PC-9 (cell line): ENCODE results near the gene C14orf119. TPM values are rescaled to one million over a fixed set of nuclear protein-coding genes. Genes with fewer than 3 reads are reported as not detected.
A peak's percentile ranks its signal among the peaks of the same experiment; 100 is the strongest.

ENCODE experiments used
- BruUV-seq: library from RNA; stranded (reverse); fragments of 400-500 nt; replicated peaks from 2 replicates; lab custom pipeline; 2021; lab: Mats Ljungman, UMichigan
- CTCF ChIA-PET: fragments of 300-600 bp; sonication (Branson Sonifier 250); formaldehyde crosslinking; loops from one replicate; lab custom pipeline; 2022; ENCODE audit warnings: antibody characterized with exemption; lab: Charles Lee
- POLR2A ChIA-PET: fragments of 300-600 bp; sonication (Branson Sonifier 250); formaldehyde crosslinking; loops from one replicate; lab custom pipeline; 2022; ENCODE audit warnings: antibody characterized with exemption; ENCODE audit not compliant: unreplicated experiment; lab: Charles Lee
- DNase-seq, 2 experiments: peaks; one replicate each; pipeline versions ENCODE4 v3.0.0 to v3.0.0-alpha.2; 2015 to 2022; ENCODE audit warnings: mixed read lengths in 1 of 2
- H2AFZ ChIP-seq: fragments of 200-600 bp; sonication (generic); 2 replicates; pipeline ENCODE4 v1.8.1; 2017; ENCODE audit warnings: antibody characterized with exemption
- H3F3A ChIP-seq: fragments of 200-600 bp; sonication (generic); 2 replicates; pipeline ENCODE4 v1.8.1; 2017; ENCODE audit warnings: antibody characterized with exemption, mild to moderate bottlenecking, low read depth; ENCODE audit not compliant: insufficient read depth
- H3K27ac ChIP-seq: fragments of 200-600 bp; sonication (generic); 2 replicates; pipeline ENCODE4 v1.6.1; 2016; ENCODE audit warnings: mixed run types
- H3K27me3 ChIP-seq: fragments of 200-600 bp; sonication (generic); 2 replicates; pipeline ENCODE4 v1.6.1; 2016; ENCODE audit warnings: low read depth, mixed run types; ENCODE audit not compliant: insufficient read depth
- H3K36me3 ChIP-seq: fragments of 200-600 bp; sonication (generic); 2 replicates; pipeline ENCODE4 v1.6.1; 2016; ENCODE audit warnings: low read depth, mixed run types
- H3K4me1 ChIP-seq: fragments of 200-600 bp; sonication (generic); replicated peaks from 2 replicates; pipeline ENCODE4 v1.6.1; 2016; ENCODE audit warnings: mixed run types; ENCODE audit not compliant: insufficient read depth
- H3K4me2 ChIP-seq: fragments of 200-600 bp; sonication (generic); 2 replicates; pipeline ENCODE4 v1.6.1; 2017; ENCODE audit warnings: mixed run types
- H3K4me3 ChIP-seq: fragments of 200-600 bp; sonication (generic); 2 replicates; pipeline ENCODE4 v1.6.1; 2016; ENCODE audit warnings: mixed run types
- H3K79me2 ChIP-seq: fragments of 200-600 bp; sonication (generic); 2 replicates; pipeline ENCODE4 v1.6.1; 2017; ENCODE audit warnings: low read depth, mixed run types
- H3K9me2 ChIP-seq: fragments of 200-600 bp; sonication (generic); 2 replicates; pipeline ENCODE4 v1.8.1; 2017; ENCODE audit warnings: mild to moderate bottlenecking; ENCODE audit not compliant: insufficient read depth
- H3K9me3 ChIP-seq: fragments of 200-600 bp; sonication (generic); 2 replicates; pipeline ENCODE4 v1.8.1; 2016; ENCODE audit warnings: low read depth; ENCODE audit not compliant: insufficient read depth
- H4K20me1 ChIP-seq: fragments of 200-600 bp; sonication (generic); 2 replicates; pipeline ENCODE4 v1.8.1; 2017; ENCODE audit not compliant: insufficient read depth
- EZH2 ChIP-seq: fragments of 200-600 bp; sonication (generic); IDR thresholded peaks from 2 replicates; pipeline ENCODE4 v1.8.0; 2017; ENCODE audit warnings: antibody characterized with exemption, low read depth
- intact Hi-C: fragments of 100-400 bp; cut with micrococcal nuclease; formaldehyde crosslinking; loops from one replicate; pipeline ENCODE4 v1.10.0; 2022; ENCODE audit not compliant: unreplicated experiment
- total RNA-seq: library from RNA; stranded (reverse); gene quantifications from 2 replicates; pipeline ENCODE4 v1.2.3, GENCODE V29; 2021
- TF ChIP-seq, protein P1 (sequence below): fragments of 200-600 bp; sonication (generic); conservative IDR thresholded peaks from 2 replicates; pipeline ENCODE4 v1.6.1; 2017; ENCODE audit warnings: mixed run types, antibody characterized with exemption, mild to moderate bottlenecking, moderate library complexity

The C14orf119 gene
- total RNA-seq, 1 experiment from 2014 or later: 46.5 TPM

DNA sequence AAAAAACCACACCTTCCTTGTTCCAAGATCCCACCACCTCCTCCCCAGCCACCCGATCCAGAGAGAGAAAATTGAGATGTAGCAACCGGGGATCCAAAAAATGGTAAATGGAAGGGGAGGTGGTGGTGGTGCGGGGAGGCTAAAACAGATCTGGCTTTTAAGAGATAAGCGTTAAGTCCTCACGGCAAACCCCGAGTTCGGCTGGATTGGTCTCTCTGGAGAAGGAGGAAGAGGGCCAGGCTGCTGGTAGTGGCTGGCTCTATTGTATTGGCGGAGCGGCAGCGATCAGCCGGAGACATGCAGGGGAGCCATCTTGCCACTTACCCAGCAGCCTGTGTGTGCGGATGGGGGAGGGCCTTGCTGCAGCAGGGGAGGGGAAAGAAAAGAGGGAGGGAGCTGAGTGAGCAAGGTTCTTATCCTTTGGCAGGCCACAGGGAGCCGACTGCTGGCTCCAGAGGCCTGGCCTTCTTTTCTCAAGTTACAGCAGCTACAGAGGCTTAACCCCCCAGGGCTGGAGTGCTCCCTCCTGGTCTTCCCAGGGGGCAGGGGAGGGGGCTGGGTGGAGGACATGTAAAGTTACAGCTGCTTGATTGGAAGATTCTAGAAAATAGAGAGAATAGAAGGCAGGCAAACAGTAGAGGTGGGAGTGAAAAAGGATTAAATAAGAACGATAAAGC, 23.9 kb upstream of the C14orf119 start:
- H3K36me3 ChIP-seq: peaks cover 15% of the 10 kb centered on the region
- H4K20me1 ChIP-seq: peaks cover 10% of the 10 kb centered on the region
- peak overlapping the region; percentile 83 for H3K4me3 ChIP-seq
- H3K27me3 ChIP-seq: no peaks in the 10 kb centered on the region
- BruUV-seq: no TSS peak
- H3K4me2 ChIP-seq: peak overlapping the region; percentile 98
- CTCF ChIA-PET: interaction anchor here (1.0 to 1.4 kb wide), 4 partner anchors 9 to 85 kb away, joined by 4 to 11 read pairs (median 6); partner anchors contain the start of gene ACIN1
- no peak for TF ChIP-seq EZH2
- TF ChIP-seq, protein P1, sequence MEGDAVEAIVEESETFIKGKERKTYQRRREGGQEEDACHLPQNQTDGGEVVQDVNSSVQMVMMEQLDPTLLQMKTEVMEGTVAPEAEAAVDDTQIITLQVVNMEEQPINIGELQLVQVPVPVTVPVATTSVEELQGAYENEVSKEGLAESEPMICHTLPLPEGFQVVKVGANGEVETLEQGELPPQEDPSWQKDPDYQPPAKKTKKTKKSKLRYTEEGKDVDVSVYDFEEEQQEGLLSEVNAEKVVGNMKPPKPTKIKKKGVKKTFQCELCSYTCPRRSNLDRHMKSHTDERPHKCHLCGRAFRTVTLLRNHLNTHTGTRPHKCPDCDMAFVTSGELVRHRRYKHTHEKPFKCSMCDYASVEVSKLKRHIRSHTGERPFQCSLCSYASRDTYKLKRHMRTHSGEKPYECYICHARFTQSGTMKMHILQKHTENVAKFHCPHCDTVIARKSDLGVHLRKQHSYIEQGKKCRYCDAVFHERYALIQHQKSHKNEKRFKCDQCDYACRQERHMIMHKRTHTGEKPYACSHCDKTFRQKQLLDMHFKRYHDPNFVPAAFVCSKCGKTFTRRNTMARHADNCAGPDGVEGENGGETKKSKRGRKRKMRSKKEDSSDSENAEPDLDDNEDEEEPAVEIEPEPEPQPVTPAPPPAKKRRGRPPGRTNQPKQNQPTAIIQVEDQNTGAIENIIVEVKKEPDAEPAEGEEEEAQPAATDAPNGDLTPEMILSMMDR: no peak
- H3K9me2 ChIP-seq: no peaks in the 10 kb centered on the region
- peaks cover 36% of the 10 kb centered on the region for H3K4me1 ChIP-seq
- H3F3A ChIP-seq: peaks cover 31% of the 10 kb centered on the region
- intact Hi-C loops: loop anchor here (10.0 kb wide), 1 partner anchor 233 kb away; the partner anchor contains the start of genes BCL2L2 and PPP1R3E
- H2AFZ ChIP-seq: no peak overlapping the region
- POLR2A ChIA-PET: interaction anchor here (0.6 to 0.9 kb wide), 6 partner anchors 10 to 1574 kb away, joined by 3 to 8 read pairs (median 4); no protein-coding TSS in a partner anchor
- peak overlapping the region; percentile 73 for H3K27ac ChIP-seq
- peak; percentile 69 to 75 for DNase-seq
- peaks cover 47% of the 10 kb centered on the region for H3K79me2 ChIP-seq
- H3K9me3 ChIP-seq: no peaks in the 10 kb centered on the region

DNA sequence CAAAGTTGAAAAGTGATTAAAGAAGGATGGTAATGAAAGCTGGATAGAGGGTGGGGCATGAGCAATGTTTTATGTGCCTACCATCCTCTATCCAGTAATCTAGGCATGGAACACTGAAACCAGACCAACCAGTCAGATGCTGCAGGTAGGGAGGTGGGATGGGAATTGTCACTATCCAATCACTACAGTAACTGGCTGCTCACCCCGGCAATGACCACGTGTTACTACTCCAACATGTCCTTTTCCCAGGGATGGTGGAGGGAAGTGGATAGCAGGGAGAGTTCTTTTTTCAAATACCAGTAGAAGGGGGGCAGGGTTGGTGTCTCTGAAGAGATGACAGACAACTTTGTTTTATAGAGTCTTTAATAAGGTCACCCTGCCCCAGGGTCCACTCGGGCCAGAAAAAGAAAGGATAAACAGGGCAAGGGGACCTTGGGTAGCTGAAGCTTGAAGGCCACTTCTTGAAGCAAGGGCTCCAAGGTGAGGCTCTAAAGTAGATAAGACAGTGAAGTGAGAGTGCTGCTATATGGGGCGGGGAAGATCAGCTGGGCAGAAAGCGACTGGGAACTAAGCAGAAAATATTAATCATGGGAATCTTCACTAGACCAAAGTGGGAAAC, 23.3 kb upstream of the C14orf119 start:
- intact Hi-C loops: loop anchor here (10.0 kb wide), 1 partner anchor 233 kb away; the partner anchor contains the start of genes BCL2L2 and PPP1R3E
- no TSS peak for BruUV-seq
- Histone ChIP-seq H3K4me2 (peak overlapping the region; percentile 98), H3K36me3 (peaks cover 17% of the 10 kb centered on the region), H3K9me3 (no peaks in the 10 kb centered on the region), H3K4me1 (peaks cover 42% of the 10 kb centered on the region), H3K4me3 (peak overlapping the region; percentile 83; the same call in 1 of the 2 replicates), H3K9me2 (no peaks in the 10 kb centered on the region), H3K27ac (peak overlapping the region; percentile 73), H3K27me3 (no peaks in the 10 kb centered on the region), H2AFZ (no peak overlapping the region), H3K79me2 (peaks cover 46% of the 10 kb centered on the region), H4K20me1 (peaks cover 10% of the 10 kb centered on the region; the same call in 1 of the 2 replicates), H3F3A (peaks cover 35% of the 10 kb centered on the region)
- peak; percentile 40 to 71 for DNase-seq
- ChIA-PET CTCF (interaction anchor here (0.7 to 1.2 kb wide), 3 partner anchors 23 to 133 kb away, joined by 3 to 6 read pairs (median 6); partner anchors contain the start of gene ACIN1), POLR2A (interaction anchor here (0.6 to 0.9 kb wide), 6 partner anchors 10 to 1574 kb away, joined by 3 to 8 read pairs (median 4); no protein-coding TSS in a partner anchor)
- TF ChIP-seq, protein P1: no peak
- TF ChIP-seq EZH2: no peak

DNA sequence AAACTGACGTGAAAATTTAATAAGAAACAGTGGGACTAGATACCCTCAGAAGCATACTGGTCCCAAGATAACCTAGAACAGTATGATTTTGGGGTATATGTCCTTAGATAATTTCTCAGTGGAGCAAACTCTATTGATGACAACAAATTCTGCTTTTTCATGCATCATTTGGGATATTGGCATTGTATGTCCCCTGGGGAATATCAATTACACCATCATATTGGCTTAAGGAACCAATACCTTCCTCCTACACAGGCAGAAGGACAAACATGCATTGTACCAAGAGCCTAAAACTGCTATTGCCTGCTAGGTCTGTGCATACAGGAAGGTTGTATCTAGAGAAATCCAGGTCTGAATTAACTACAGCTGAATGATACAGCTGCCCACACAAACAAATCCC, 20.4 kb upstream of the C14orf119 start:
- Histone ChIP-seq H3F3A (peaks cover 57% of the 10 kb centered on the region), H4K20me1 (no peaks in the 10 kb centered on the region; the same call in 1 of the 2 replicates), H3K9me3 (no peaks in the 10 kb centered on the region), H3K27me3 (no peaks in the 10 kb centered on the region), H3K4me1 (peaks cover 69% of the 10 kb centered on the region), H3K9me2 (no peaks in the 10 kb centered on the region), H2AFZ (no peak overlapping the region), H3K27ac (no peak overlapping the region), H3K4me2 (no peak overlapping the region), H3K36me3 (peaks cover 31% of the 10 kb centered on the region), H3K4me3 (no peak overlapping the region), H3K79me2 (peaks cover 36% of the 10 kb centered on the region)
- CTCF ChIA-PET: no interaction called here
- POLR2A ChIA-PET: no interaction called here
- intact Hi-C loops: loop anchor here (10.0 kb wide), 1 partner anchor 230 kb away; the partner anchor contains the start of genes BCL2L2 and PPP1R3E
- DNase-seq: no peak
- BruUV-seq: no TSS peak
- TF ChIP-seq, protein P1: no peak
- no peak for TF ChIP-seq EZH2
